ENCODE data around the gene MEIOSIN. TPM values are rescaled to one million over a fixed set of nuclear protein-coding genes. Genes with fewer than 3 reads are reported as not detected.

MEIOSIN gene
- total and polyA plus RNA-seq, 9 of the 15 experiments (the other 6 are each of a cell fraction or from before 2014, with no cell fraction given), result 0.06 to 2.0 (median 0.76) TPM

DNA sequence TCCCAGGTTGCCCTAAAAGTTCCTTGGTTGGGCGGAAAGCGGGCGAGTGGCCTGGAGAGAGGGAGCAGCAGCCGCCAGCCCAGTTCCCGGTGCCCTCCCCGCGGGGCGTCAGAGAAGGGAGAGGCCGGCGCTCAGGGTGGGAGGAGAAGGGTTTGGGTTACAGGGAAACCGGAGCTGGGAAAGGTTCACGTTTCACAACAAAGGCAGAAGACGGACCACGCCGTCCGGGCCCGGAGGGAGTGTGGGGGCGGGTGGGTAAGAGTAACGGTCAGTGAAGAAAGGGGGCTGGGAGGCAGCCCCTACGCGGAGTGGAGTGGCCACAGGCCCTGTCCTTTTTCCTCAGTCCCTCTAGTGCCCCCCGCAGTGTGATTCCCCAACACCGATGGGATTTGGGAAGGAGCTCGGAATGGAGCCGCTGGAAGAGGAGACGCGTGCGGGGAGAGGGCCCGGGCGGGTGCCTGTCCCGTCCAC is 34.2 kb downstream of the MEIOSIN start:
- Histone ChIP-seq H3K4me1 (replicated peaks in 1 of 2; ENCODE audit: control insufficient read depth in 2 of 2, insufficient read depth in 2 of 2, low read length in 2 of 2) (peaks cover 10 to 87% of the 10 kb centered on the region in 2 experiments; a peak in 4 of 5 replicates), H4K20me1 (replicated peaks; ENCODE audit: control insufficient read depth, insufficient read depth, low read length) (no peaks in the 10 kb centered on the region), H3K9ac (ENCODE audit: insufficient read depth in 1 of 2, low read depth in 2 of 2, low read length in 2 of 2) (peak overlapping the region; percentile 69 to 98), H3K4me3 (peak overlapping the region; percentile 56), H3K9me3 (replicated peaks; ENCODE audit: control insufficient read depth, insufficient read depth, low read depth, low read length) (no peaks in the 10 kb centered on the region), H3K9me1 (ENCODE audit: control insufficient read depth, insufficient read depth, low read length) (no peaks in the 10 kb centered on the region), H3K4me2 (ENCODE audit: insufficient read depth, low read length) (peak overlapping the region; percentile 88), H2AFZ (ENCODE audit: low read depth, low read length) (peak overlapping the region; percentile 87), H3K27me3 (ENCODE audit: control insufficient read depth in 2 of 2, insufficient read depth in 2 of 2, low read length in 2 of 2) (no peaks in the 10 kb centered on the region), H3K27ac (ENCODE audit: extremely low read depth, low read depth, low read length) (peak overlapping the region; percentile 77), H3K79me2 (ENCODE audit: control insufficient read depth, insufficient read depth, low read length) (peaks cover 17% of the 10 kb centered on the region; the same call in 2 of the 3 replicates), H3K36me3 (ENCODE audit: control insufficient read depth, insufficient read depth, low read length) (peaks cover 4% of the 10 kb centered on the region; the same call in 1 of the 3 replicates)
- FAIRE-seq (peak; percentile 40), DNase-seq (ENCODE audit: extremely low read depth in 1 of 4, low spot score in 3 of 4) (peak; percentile 64 to 89 (median 71)), ATAC-seq (peak; percentile 12)
- intact Hi-C loops (cut with micrococcal nuclease), result no loop called here
- no TSS peak for BruUV-seq (replicated peaks)
- ChIA-PET CTCF (ENCODE audit: low intra/inter-chr PET ratio) (interaction anchor here (0.6 kb wide), 1 partner anchor 119 kb away, joined by 3 read pairs; the partner anchor contains the start of gene IRF2BP1), POLR2A (interaction anchor here (0.6 to 1.7 kb wide), 9 partner anchors 12 to 363 kb away, joined by 3 to 7 read pairs (median 4); partner anchors contain the start of gene SNRPD2)
- in situ Hi-C loops (cut with MboI), result no loop called here
- 5% methylated on average over 19 of the region's 31 CpGs for WGBS (ENCODE audit: insufficient coverage, low coverage, missing lambda C conversion rate)
- no peak for TF ChIP-seq KDM2B (CRISPR knock-in tag; IDR thresholded peaks at IDR 0.05)
- no peak for TF ChIP-seq RNF2 (IDR thresholded peaks at IDR 0.05)
- no peak for TF ChIP-seq ZNF134 (CRISPR knock-in tag; conservative IDR thresholded peaks at IDR 0.05)
- TF ChIP-seq MGA (IDR thresholded peaks at IDR 0.05), result no peak
